ENCODE data around the gene TNFSF12. TPM values are rescaled to one million over a fixed set of nuclear protein-coding genes. Genes with fewer than 3 reads are reported as not detected.

TNFSF12 gene
- polyA plus RNA-seq, 3 donors, result 37.7 to 98.3 (median 50.2) TPM

GRCh38 chr17:7544911-7545310 is 3.9 kb upstream of the TNFSF12 start:
- Histone ChIP-seq H3K4me2 (replicated peaks; ENCODE audit: extremely low read depth, low read length, poor library complexity, severe bottlenecking) (no peak overlapping the region), H3K79me2 (ENCODE audit: insufficient read depth, low read length) (peaks cover 15% of the 10 kb centered on the region), H3K9me3 (replicated peaks in 1 of 2; ENCODE audit: control insufficient read depth in 1 of 2, insufficient read depth in 1 of 2, low read length in 2 of 2) (no peaks in the 10 kb centered on the region), H3K27ac (ENCODE audit: low read depth in 1 of 2, low read length in 2 of 2) (no peak overlapping the region), H3K36me3 (replicated peaks in 1 of 2; ENCODE audit: control insufficient read depth in 1 of 2, insufficient read depth in 2 of 2, low read length in 2 of 2) (no peaks in the 10 kb centered on the region), H4K20me1 (ENCODE audit: insufficient read depth, low read length) (no peaks in the 10 kb centered on the region), H2AFZ (ENCODE audit: insufficient read depth, low read depth, low read length, poor library complexity, severe bottlenecking) (no peak overlapping the region), H3K4me3 (replicated peaks in 1 of 3; ENCODE audit: low read depth in 2 of 3, low read length in 3 of 3) (no peak overlapping the region), H3K4me1 (ENCODE audit: control insufficient read depth in 1 of 2, insufficient read depth in 2 of 2, low read length in 2 of 2) (peaks cover 14 to 16% of the 10 kb centered on the region in 2 donors), H3K27me3 (ENCODE audit: control insufficient read depth in 2 of 2, insufficient read depth in 2 of 2, low read length in 2 of 2) (no peaks in the 10 kb centered on the region), H3K9ac (ENCODE audit: insufficient read depth, low read length, poor library complexity, severe bottlenecking) (no peak overlapping the region)
- DNase-seq, result no peak
- intact Hi-C loops (cut with micrococcal nuclease), result no loop called here
- no peaks in the 10 kb centered on the region for H3K9me3 Mint-ChIP-seq
- WGBS (ENCODE audit: insufficient coverage), result 100% methylated on average over 2 of the region's 6 CpGs
- no peak overlapping the region for H3K27ac Mint-ChIP-seq
- peaks cover 0 to under 1% of the 10 kb centered on the region in 2 donors for H3K36me3 Mint-ChIP-seq
- peaks cover 18% of the 10 kb centered on the region for H3K4me1 Mint-ChIP-seq
- no peak for TF ChIP-seq CTCF (IDR thresholded peaks at IDR 0.05)
- peaks cover 5 to 13% (median 11%) of the 10 kb centered on the region in 3 donors for H3K27me3 Mint-ChIP-seq (ENCODE audit: low read depth in 3 of 3)
- H3K4me3 Mint-ChIP-seq, result no peak overlapping the region

- Histone ChIP-seq H3K27ac (ENCODE audit: low read depth in 1 of 2, low read length in 2 of 2) (peak overlapping the region in 1 of 2 donors; percentile 71), H4K20me1 (ENCODE audit: insufficient read depth, low read length) (no peaks in the 10 kb centered on the region), H3K4me3 (replicated peaks in 1 of 3; ENCODE audit: low read depth in 2 of 3, low read length in 3 of 3) (peak overlapping the region; percentile 63 to 93 (median 79)), H3K79me2 (ENCODE audit: insufficient read depth, low read length) (peaks cover 35% of the 10 kb centered on the region), H3K9ac (ENCODE audit: insufficient read depth, low read length, poor library complexity, severe bottlenecking) (peak overlapping the region; percentile 87), H3K36me3 (replicated peaks in 1 of 2; ENCODE audit: control insufficient read depth in 1 of 2, insufficient read depth in 2 of 2, low read length in 2 of 2) (no peaks in the 10 kb centered on the region), H3K4me1 (ENCODE audit: control insufficient read depth in 1 of 2, insufficient read depth in 2 of 2, low read length in 2 of 2) (peaks cover 57 to 59% of the 10 kb centered on the region in 2 donors), H2AFZ (ENCODE audit: insufficient read depth, low read depth, low read length, poor library complexity, severe bottlenecking) (peak overlapping the region; percentile 80), H3K9me3 (replicated peaks in 1 of 2; ENCODE audit: control insufficient read depth in 1 of 2, insufficient read depth in 1 of 2, low read length in 2 of 2) (no peaks in the 10 kb centered on the region), H3K4me2 (replicated peaks; ENCODE audit: extremely low read depth, low read length, poor library complexity, severe bottlenecking) (peak overlapping the region; percentile 96), H3K27me3 (ENCODE audit: control insufficient read depth in 2 of 2, insufficient read depth in 2 of 2, low read length in 2 of 2) (no peaks in the 10 kb centered on the region)
- DNase-seq, result no peak
- peaks cover 2 to 9% (median 7%) of the 10 kb centered on the region in 3 donors for H3K27me3 Mint-ChIP-seq (ENCODE audit: low read depth in 3 of 3)
- peaks cover 60% of the 10 kb centered on the region for H3K4me1 Mint-ChIP-seq
- 63% methylated on average over 17 of the region's 20 CpGs for WGBS (ENCODE audit: insufficient coverage)
- no peak for TF ChIP-seq CTCF (IDR thresholded peaks at IDR 0.05)
- intact Hi-C loops (cut with micrococcal nuclease), result no loop called here
- peak overlapping the region; percentile 81 to 94 for H3K4me3 Mint-ChIP-seq
- H3K9me3 Mint-ChIP-seq, result no peaks in the 10 kb centered on the region
- H3K36me3 Mint-ChIP-seq, result peaks cover 21 to 26% of the 10 kb centered on the region in 2 donors
- H3K27ac Mint-ChIP-seq, result peak overlapping the region in 6 of 7 donors; percentile 21 to 80 (median 65)
Measured at GRCh38 chr17:7549401-7550055, 670 bp downstream of the TNFSF12 start.
